ENCODE results near the gene CCDC191.

CCDC191 gene

GRCh38 chr3:113977822-113978221 is 78.5 kb downstream of the CCDC191 start:
- DNase-seq (ENCODE audit: low spot score): no peak
- TF ChIP-seq, protein P1, sequence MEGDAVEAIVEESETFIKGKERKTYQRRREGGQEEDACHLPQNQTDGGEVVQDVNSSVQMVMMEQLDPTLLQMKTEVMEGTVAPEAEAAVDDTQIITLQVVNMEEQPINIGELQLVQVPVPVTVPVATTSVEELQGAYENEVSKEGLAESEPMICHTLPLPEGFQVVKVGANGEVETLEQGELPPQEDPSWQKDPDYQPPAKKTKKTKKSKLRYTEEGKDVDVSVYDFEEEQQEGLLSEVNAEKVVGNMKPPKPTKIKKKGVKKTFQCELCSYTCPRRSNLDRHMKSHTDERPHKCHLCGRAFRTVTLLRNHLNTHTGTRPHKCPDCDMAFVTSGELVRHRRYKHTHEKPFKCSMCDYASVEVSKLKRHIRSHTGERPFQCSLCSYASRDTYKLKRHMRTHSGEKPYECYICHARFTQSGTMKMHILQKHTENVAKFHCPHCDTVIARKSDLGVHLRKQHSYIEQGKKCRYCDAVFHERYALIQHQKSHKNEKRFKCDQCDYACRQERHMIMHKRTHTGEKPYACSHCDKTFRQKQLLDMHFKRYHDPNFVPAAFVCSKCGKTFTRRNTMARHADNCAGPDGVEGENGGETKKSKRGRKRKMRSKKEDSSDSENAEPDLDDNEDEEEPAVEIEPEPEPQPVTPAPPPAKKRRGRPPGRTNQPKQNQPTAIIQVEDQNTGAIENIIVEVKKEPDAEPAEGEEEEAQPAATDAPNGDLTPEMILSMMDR (IDR thresholded peaks at IDR 0.05; ENCODE audit: extremely low read depth, missing control alignments): no peak

GRCh38 chr3:113968986-113969385 is 87.3 kb downstream of the CCDC191 start:
- TF ChIP-seq, protein P1 (IDR thresholded peaks at IDR 0.05; ENCODE audit: extremely low read depth, missing control alignments): no peak
- no peak for DNase-seq (ENCODE audit: low spot score)

- TF ChIP-seq, protein P1 (IDR thresholded peaks at IDR 0.05; ENCODE audit: extremely low read depth, missing control alignments): no peak
- no peak for DNase-seq (ENCODE audit: low spot score)
These were observed 90.2 kb downstream of the CCDC191 start for GRCh38 chr3:113966172-113966571.

GRCh38 chr3:113963879-113964278 is 92.4 kb downstream of the CCDC191 start:
- TF ChIP-seq, protein P1 (IDR thresholded peaks at IDR 0.05; ENCODE audit: extremely low read depth, missing control alignments): no peak
- DNase-seq (ENCODE audit: low spot score): no peak

DNA sequence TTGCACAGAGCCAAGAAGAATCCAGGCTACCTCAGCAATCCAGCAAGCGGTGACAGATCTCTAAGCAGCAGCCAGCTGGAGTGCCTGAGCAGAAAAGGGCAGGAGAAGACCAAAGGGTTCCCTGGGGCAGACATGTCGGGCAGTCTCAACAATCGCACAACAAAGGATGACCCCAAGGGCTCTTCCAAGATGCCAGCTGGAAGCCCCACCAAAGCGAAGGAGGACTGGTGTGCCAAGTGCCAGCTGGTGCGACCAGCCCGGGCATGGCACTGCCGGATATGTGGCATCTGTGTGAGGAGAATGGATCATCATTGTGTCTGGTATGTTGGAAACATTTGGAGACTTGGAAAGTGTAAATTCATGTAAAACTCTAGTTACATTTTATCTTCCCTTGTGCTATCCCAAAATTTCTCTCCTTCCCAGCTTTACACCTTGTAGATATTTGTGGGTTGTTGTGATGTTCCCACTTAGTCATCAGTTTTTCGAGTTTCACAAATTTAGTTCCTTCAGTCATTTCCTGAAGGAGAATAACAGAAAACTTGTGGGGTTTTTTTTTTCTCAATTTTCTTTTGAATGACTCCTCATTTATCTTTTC is 102.1 kb downstream of the CCDC191 start:
- no peak for DNase-seq (ENCODE audit: low spot score)
- TF ChIP-seq, protein P1 (IDR thresholded peaks at IDR 0.05; ENCODE audit: extremely low read depth, missing control alignments): no peak

DNA sequence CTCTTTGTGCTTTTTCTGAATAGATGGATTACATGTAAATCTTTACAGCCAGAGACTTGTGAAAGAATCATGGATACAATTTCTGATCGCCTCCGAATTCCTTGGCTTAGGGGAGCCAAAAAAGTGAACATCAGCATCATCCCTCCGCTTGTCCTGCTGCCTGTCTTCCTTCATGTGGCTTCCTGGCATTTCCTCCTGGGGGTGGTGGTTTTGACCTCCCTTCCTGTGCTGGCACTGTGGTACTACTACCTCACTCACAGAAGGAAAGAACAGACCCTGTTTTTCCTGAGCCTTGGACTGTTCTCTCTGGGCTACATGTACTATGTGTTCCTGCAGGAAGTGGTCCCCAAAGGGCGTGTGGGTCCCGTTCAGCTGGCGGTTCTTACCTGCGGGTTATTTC is 102.6 kb downstream of the CCDC191 start:
- DNase-seq (ENCODE audit: low spot score): no peak
- TF ChIP-seq, protein P1 (IDR thresholded peaks at IDR 0.05; ENCODE audit: extremely low read depth, missing control alignments): no peak

GRCh38 chr3:113952921-113953320 is 103.4 kb downstream of the CCDC191 start:
- TF ChIP-seq, protein P1 (IDR thresholded peaks at IDR 0.05; ENCODE audit: extremely low read depth, missing control alignments): no peak
- DNase-seq (ENCODE audit: low spot score): no peak

Measured in GM20000 (cell line).